Neural progenitor cell (in vitro differentiated cells): Measurements from ENCODE around the gene FAM131A.

Source experiments
- EZH2 ChIP-seq: fragments of 200-600 bp; sonication (generic); IDR thresholded peaks from 2 replicates; pipeline ENCODE4 v1.6.1; 2017; ENCODE audit warnings: antibody characterized with exemption, mild to moderate bottlenecking, moderate library complexity
- TF ChIP-seq, protein P1 (sequence below): fragments of 200-600 bp; sonication (generic); IDR thresholded peaks from 2 replicates; pipeline ENCODE4 v1.5.1; 2017; ENCODE audit warnings: antibody characterized with exemption, mild to moderate bottlenecking

DNA sequence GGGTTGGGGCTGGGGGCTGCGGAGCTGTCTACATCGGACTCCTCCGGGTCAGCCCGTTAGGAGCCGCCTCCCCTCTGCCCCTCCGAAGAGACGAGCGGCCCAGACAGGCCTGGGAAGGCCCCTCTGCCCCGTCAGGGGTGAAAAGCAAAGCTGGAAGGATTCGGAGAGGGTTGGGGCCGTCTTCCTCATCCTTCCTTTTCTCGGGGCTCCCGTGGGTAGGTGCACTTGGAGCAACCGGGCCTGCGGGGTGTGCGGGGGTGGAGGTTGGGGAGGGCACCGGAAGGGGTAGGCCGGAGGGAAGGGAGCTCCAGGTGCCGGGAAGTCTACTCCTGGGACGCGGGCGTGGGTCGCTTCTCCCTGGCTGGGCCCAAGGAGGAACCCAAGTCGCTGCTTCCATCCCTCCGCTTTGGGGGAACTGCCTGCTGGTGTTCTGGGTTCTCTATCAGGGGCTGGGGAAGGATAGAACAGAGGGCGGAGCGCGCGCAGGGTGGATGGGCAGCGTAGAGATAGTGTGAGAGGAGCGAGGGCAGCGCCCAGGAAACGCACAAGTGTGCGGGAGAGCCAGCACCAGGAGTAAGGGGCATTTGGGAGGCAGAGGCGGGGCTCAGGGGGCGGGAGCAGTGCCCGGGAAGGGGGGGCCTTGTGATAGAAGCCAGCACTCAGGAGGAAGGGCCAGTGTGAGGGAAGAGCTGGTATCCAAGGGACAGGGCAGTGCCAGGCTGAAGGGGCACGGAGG is 24.7 kb downstream of the FAM131A start:
- TF ChIP-seq, protein P1, sequence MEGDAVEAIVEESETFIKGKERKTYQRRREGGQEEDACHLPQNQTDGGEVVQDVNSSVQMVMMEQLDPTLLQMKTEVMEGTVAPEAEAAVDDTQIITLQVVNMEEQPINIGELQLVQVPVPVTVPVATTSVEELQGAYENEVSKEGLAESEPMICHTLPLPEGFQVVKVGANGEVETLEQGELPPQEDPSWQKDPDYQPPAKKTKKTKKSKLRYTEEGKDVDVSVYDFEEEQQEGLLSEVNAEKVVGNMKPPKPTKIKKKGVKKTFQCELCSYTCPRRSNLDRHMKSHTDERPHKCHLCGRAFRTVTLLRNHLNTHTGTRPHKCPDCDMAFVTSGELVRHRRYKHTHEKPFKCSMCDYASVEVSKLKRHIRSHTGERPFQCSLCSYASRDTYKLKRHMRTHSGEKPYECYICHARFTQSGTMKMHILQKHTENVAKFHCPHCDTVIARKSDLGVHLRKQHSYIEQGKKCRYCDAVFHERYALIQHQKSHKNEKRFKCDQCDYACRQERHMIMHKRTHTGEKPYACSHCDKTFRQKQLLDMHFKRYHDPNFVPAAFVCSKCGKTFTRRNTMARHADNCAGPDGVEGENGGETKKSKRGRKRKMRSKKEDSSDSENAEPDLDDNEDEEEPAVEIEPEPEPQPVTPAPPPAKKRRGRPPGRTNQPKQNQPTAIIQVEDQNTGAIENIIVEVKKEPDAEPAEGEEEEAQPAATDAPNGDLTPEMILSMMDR, result no peak
- no peak for TF ChIP-seq EZH2
